Stimulated activated CD4-positive, alpha-beta T cell treated with anti-CD3 and anti-CD28 coated beads, TNF-alpha, amount 100 ng/mL, for 48 hours (primary cell): Measurements from ENCODE around the gene NPY1R.

Experiments used
- DNase-seq, 3 donors: peaks; one replicate each; pipeline ENCODE4 v3.0.0-alpha.2; 2020; ENCODE audit warnings: low read depth in 3 of 3

Gene NPY1R

DNA sequence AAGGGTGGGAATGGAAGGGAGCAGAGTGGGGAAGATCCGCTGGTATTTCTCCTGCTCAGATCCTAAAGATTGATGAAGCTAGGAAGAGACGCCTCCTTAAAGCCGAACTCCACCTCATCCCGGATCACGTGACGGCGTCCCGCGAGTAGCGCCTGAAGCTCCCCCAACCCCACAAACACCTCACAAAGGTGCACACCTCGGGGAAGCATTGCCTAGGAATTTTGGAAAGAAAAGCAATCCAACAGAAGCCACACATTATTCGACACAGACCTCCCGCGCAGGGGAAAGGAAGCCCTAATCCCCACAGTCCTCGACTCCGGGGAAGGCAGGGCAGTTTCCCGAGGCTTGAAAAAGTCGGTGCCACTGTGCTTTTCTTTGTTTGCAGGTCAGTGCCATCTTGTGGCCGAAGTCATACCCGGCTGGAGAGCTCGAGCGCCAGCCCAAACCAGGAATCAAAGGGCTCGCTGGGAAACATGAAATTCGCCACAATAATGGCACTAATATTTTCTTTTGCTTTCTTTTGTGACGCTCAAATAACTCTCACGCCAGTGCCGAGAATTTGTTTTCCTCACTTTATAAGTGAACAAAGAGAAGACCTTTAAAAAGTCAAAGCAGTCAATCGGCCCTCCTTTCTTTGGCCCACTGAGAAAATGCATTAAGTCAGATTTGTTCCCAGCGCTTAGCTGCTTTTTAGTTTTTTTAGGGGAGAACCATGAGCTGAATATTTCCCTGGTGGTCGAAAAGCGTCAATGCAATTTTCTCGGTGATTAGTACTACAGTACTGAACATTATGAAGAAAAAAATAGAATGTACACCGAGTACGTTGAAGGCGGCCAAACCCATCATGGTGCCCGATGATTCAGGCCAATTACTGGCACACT, at the start of gene NPY1R:
NPY1R (minus strand) TSS at position 71 of the 881 bp plus-strand sequence. CDS start 6,042 bp downstream, outside the sequence.
- DNase-seq, result peak; percentile 8 to 18 (median 14)

GRCh38 chr4:163380703-163381102, 48.3 kb upstream of the NPY1R start:
- DNase-seq, result no peak

- no peak for DNase-seq
Observed at GRCh38 chr4:163378661-163379060, 46.3 kb upstream of the NPY1R start.

DNA sequence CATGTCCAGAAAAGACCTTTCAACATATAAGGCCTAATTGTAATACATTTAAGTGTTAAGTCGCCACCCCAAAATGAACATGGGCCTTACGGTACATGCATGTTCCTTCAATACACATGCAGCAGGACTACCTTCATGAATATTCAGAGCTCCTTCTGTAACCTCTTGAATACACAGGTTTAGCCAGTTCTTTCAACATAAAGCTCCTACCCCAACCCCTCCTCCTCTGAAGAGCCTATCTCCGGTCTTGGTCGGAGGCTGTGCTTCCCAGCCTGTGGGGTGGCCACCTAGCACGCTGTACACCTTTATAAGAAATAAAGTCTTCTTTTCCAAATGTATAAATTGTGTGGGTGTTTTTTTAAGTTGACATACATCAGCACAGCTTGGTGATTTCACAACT, 39.6 kb upstream of the NPY1R start:
- no peak for DNase-seq

DNA sequence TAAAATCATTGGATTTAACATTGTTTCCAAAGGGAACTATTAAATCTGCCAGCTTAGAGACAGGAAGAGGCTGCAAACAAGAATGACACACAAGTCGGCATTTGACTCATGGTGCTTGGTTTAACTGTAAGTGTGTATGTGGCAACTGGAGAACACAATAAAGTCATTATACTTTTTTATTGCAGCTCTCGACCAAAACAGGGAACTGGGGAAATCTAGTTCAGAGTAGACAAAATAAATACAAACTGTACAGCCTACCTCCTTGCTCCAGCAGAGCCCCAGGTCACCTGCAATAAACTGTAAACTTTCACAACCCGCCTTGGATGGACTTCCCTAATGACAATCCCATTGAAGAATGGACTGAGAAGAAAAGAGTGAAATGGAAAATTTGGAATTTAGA, 35.3 kb upstream of the NPY1R start:
- DNase-seq, result no peak

- no peak for DNase-seq
Observed at GRCh38 chr4:163356104-163356503, 23.7 kb upstream of the NPY1R start.

DNA sequence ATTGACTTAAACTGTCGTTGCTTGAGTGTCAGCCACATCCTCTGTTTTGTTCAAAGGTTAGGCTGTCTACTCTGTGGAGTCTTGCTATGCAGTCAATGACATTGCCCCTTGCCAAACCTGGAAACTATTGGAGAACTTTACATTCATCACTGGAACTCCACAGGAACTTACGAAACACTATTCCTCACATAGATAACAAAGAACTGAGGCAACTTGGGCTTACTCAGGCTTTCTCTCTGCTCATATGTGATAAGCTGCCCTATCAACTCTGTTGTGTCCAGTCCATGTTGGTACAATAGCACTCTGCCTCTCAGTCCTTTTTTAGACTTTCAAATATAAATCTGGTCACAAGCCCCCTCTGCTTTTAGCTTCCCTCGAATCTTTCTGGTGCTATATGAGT, 20.7 kb upstream of the NPY1R start:
- DNase-seq, result no peak

DNA sequence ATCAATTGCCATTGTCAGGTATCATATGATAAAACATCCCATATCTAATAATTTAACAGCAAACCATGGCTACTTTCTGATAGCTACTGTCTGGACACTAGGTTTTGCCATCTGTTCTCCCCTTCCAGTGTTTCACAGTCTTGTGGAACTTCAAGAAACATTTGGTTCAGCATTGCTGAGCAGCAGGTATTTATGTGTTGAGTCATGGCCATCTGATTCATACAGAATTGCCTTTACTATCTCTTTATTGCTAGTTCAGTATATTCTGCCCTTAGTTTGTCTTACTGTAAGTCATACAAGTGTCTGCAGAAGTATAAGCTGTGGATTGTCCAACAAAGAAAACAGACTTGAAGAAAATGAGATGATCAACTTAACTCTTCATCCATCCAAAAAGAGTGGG, 18.3 kb upstream of the NPY1R start:
- DNase-seq, result no peak

DNA sequence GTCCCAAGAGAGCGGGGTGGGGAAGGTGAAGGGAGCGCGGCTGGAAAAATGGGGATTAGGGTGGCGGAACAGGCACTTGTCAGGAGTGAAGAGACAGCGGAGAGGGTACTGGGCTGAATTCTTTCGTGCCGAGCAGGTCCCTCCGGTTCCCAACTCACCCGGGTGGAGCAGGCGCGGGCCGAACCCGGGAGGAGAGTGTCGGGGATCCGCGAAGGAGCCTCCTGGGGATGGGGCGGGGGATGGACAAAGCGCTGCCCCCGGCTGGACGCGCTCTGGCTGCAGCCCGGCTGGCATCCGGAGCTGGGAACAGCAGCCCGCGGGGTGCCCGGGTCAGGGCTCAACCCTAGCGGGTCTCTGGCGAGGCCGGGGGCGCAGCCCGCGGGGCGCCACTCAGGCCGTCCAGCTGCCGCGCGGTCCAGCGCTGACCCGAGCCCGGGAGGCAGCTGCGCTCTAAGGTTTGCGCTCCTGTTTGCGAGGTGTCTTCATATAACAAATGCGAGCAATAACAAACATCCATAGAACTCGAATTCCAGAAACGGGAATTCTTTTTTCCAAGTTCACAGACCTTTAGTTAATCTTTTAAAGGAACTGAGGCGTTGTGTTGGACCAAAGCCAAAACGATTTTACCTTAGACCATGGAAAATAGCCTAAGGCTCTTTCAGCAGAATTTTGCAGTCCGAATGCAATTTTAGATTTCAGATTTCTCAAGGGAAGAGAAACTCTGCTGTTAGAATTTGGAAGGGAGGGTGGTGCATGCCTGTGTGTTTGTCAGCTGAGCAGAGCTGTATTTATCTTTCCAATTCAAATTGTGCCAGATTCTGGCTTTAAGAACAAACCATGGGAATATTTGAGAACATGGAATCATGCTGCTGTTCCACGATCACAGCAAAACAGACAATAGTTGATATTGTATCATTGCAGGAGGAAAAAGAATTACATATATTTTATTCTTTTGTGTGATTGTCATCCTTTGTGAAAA, 12.0 kb upstream of the NPY1R start:
- no peak for DNase-seq

GRCh38 chr4:163343604-163344146, 11.3 kb upstream of the NPY1R start, which contains the start of gene NPY5R:
Gene NPY5R (plus strand): TSS chr4:163343892. CDS start chr4:163350274, 6,382 bp downstream.
- no peak for DNase-seq

DNA sequence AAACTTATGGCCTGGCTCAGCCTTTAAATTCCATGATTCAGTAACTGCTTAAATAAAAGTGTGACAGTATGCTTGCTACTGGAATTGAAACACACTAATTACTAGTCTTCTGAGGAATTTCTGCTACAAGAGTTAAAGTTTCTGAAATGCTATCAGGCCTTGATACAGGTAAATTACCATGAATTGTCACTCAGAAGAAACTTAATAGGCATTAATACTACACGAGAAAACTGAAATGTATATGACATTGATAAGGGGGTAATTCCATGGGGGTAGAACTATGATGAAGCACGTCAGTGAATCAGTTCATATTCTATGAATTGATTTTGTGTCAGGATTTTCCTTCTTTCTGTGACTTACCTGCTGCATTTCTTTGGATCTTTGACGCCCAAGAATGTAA, 3.0 kb upstream of the NPY1R start:
- no peak for DNase-seq

GRCh38 chr4:163331629-163332376, 593 bp downstream of the NPY1R start:
- DNase-seq, result no peak

GRCh38 chr4:163330916-163331628, 1.3 kb downstream of the NPY1R start:
- DNase-seq, result no peak

DNA sequence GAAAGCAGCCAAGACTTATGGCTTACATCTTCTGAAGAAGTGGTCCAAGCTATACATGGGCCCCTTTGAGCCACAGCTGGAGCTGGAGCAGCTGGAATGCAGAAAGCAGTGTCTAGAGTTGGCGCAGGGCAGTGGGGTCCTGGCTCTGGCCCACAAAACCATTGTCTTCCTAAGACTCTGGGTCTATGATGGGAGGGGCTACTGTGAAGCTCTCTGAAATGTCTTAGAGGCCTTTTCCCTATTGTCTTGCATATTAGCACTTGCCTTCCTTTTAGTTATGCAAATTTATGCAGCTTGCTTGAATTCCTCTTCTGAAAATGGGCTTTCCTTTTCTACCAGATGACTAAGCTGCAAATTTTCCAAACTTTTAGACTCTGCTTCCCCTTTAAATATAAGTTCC, 15.3 kb downstream of the NPY1R start:
- no peak for DNase-seq

DNA sequence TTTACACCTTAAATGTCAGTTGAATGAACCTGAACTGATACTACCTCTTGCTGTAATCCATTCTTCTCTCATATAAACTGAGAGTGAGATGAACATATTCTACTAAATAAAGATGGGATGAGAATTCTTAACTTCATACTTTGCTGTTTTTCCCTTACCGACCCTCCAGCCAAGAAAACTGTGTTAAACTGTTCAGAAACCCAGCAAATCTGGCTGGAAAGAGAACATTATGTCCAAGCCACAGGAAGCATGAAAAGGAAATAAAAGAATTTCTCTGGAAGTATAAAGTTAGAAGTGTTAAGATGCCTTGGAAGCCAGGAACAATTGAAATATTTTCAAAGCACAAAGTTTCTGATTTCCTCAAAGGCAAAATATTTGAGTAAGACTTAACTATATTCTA, 22.9 kb downstream of the NPY1R start:
- DNase-seq, result no peak

GRCh38 chr4:163303069-163303468, 29.3 kb downstream of the NPY1R start:
- no peak for DNase-seq

GRCh38 chr4:163300445-163300844, 32.0 kb downstream of the NPY1R start:
- DNase-seq, result no peak

- DNase-seq, result no peak
Observed at GRCh38 chr4:163295138-163295537, 37.3 kb downstream of the NPY1R start.

GRCh38 chr4:163284304-163284703, 48.1 kb downstream of the NPY1R start:
- DNase-seq, result no peak

DNA sequence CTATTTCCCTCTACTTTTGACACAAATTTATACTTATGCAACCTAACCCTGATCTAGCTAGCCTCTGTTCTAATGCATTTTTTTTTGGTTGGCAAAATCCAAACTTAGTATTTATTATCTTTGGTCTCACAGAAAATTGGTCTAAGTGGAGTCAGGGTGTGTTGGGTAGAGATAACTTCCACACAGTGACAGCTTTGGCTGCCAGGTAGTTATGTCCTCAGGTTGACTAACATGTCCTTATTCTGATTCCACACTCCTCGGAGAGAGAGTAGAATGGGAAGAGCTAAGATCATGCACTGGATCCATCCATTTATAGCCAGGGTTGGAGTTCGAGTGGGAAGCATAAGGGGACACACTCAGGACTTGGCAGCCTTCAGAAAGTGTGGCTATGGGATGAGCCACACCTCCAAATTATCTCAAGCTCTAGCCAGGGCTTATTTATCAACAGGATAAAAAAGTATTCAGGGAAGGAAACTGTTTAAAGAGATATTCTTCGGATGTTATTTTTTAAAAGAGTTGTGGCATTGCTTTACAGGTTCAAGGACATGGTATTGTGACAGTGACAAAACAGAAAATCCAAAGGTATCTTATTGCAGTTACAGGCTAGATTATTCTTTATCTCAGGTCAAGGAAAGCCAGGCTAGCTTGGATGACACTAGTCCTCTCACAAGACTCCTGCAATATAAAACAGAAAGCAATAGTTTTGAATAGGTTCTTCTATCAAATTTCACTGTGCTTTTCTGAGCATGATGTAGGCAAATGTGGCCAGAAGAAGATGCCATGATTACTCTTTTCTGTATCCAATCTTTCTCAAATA, 51.5 kb downstream of the NPY1R start:
- no peak for DNase-seq
